ENCODE results near the gene GLO1.

The GLO1 gene

DNA sequence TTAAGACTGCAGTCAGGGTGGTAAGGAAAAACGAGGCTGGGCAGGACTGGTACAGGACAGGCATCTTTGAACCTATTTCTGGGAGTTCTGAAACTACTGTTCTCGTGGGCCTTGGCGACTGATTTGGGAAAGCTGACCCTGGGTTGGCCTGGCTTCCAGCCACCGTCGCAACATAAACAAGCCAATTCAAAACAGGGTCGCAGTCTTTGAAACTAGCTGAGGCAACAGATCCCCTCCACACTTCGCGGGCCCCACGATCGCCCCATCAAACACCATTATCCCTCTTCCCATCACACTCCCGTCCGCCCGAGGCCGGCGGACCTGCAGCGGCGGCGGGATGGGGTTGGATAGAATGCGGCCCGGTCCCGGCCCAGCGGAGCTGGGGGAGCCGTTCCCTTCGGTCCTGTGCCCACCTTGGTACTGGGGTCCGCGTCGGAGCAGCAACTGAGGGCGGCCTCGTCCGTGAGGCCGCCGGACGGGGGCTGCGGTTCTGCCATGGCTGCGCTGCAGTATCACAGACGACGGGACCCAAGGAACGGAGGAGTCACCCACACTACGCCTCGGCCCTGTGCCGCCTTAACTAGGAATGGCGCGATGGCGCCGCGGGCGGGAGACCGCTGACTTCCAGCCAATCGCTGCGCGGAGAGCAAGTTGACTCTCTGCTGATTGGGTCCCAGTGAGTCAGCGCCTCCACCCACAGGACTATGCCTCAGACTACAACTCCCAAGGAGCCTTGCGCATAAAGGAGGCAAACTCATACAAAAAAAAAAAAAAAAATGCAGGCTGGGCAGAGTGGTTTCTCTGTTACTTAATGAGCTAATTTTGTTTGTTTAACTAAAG is at the start of gene GLO1:
GLO1 (minus strand) TSS at position 588 of the 840 bp plus-strand sequence; CDS start at position 497, 91 bp downstream.
- peak; percentile 90 to 97 for DNase-seq

DNA sequence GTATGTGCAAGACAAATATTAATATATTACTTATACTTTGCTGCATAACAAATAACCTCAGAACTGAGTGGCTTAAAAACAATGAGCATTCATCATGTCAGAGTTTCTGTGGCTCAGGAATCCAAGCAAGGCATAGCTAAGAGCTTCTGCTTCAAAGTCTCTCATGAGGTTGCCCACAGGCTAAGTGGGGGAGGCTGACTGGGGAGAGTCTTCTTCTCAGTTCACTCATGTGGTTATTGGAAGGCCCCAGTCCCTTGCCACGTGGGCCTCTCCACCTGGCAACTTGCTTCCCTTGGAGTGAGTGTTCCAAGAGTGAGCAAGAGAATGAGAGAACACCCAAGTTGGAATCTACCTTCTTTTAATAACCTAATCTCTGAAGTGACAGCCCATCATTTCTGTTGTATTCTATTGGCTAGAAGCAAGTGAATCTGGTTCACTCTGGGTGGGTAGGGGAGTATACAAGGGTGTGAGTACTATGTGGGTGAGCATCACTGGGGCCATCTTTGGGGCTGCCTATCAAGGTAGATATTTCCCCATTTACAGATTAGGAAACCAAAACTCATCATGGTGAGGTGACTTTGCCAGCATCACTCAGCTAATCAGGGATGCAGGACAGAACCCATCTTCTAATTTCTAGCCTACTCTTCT is 48.1 kb upstream of the GLO1 start:
- DNase-seq: peak in 1 of 2 experiments; percentile 5

DNA sequence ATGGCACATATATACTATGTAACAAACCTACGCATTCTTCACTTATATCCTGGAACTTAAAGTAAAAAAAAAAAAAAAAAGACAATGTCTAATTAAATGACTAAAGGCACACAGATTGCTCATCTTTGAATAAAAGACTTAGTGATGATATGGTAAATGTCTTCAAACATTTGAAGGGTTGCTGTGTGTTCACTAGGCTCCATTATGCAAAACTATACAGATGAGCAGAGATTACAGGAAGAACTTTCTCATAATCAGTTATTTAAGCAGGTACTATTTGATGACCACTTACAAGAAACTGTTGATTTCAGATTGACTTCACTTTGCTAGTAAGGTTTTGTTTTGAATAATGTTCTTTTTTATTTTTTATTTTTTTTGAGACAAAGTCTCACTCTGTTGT is 46.5 kb upstream of the GLO1 start:
- DNase-seq: no peak

DNA sequence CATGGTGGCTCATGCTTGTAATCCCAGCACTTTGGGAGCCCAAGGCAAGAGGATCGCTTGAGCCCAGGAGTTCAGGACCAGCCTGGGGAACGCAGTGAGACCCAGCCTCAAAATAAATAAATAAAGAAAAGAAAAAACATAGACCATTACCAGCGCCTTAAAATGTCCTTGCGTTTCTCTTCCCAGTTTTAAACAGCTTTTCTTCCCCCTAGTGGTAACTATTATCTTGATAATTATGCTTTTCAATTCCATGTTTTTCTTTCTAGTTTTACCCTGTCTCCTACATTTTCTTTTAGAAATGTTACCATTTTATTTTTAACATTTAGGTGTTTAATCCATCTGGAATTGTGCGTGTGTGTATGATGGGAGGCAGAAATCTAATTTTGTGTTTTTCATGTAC is 36.6 kb upstream of the GLO1 start:
- DNase-seq: no peak

DNA sequence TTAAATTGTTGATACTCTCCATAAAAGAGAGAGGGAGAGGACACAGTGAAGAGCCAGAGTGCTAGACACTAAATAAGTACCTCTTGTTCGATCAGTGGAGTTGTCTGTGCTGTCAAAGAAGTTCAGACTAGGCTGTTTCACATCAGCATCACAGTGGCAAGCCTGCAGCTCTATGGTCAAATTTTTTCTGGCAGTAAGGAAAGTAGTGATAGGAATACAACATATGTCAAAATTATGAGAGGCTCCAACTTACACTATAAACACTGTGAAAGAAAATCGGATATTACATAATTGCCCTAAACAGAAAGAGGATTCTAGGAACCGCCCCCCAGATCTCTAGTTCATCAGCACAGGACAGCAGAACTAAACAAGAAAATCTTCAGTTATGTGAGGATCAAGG is 35.3 kb upstream of the GLO1 start:
- DNase-seq: no peak

DNA sequence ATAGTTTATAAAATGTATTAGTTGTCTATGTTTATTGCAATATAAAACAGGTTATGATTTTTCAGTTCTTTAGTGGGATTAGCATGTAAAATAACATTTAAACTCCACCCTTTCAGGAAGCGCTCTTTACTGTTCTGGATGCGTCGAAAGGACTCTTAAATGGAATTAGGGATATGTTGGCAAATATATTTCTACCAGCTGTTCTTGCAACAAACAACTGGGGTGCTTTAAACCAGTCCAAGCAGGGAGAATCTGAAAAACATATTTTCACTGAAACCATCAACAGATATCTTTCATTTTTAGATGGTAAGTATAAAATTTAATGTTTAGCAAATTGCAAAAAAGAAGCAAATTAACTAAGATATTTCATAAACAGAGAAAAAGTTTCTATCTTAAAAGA is 34.0 kb upstream of the GLO1 start:
- DNase-seq: no peak

DNA sequence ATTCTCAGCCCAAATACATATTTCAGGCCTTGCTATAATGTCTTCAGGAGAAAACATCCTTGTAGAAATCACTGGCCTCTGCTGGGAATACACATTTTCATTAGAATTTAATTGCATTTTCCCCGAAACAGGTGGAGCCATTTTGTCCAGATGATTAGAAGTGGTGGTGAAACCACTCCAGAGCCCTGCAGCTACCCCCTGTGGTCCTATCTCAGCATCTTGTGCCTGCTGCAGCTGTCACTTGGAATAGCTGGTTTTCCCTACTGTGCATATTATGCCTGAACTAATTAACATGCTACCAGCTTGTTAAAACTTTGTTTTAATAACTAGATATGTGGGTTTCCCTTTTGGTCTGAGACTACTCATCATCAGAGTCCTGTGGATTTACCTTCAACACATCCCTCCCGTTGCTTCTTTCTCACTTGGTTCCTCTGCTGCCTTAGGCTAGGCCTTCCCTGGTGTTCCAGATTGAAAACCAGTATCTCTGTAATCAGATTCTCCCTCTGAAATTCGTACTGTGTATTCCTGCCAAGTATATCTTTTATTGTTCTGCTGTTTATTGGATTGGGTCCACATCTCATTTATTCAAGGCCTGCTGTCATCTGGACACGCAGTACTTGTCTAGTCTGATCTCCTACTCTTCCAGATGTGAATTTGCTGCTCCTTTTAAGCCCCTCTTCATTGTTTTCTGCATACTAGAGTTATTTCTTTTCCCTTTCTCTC is 27.4 kb upstream of the GLO1 start:
- no peak for DNase-seq

DNA sequence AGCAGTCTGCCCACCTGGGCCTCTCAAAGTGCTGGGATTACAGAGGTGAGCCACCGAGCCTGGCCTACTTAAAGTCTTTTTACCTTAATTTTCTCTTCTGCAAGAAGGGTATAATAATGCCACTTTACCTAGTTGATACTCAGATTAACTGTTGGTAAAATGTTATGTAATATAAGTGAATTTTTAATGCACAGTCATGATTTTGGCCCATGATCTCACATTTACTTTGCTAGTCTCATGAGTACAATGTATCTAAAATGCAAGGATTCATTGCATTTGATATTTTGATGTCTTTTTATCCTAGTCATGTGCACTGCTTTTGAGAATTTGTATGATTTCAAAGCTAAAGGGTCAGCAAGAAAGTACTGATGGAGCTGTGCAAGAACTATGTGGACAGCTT is 25.3 kb upstream of the GLO1 start:
- DNase-seq: no peak

DNA sequence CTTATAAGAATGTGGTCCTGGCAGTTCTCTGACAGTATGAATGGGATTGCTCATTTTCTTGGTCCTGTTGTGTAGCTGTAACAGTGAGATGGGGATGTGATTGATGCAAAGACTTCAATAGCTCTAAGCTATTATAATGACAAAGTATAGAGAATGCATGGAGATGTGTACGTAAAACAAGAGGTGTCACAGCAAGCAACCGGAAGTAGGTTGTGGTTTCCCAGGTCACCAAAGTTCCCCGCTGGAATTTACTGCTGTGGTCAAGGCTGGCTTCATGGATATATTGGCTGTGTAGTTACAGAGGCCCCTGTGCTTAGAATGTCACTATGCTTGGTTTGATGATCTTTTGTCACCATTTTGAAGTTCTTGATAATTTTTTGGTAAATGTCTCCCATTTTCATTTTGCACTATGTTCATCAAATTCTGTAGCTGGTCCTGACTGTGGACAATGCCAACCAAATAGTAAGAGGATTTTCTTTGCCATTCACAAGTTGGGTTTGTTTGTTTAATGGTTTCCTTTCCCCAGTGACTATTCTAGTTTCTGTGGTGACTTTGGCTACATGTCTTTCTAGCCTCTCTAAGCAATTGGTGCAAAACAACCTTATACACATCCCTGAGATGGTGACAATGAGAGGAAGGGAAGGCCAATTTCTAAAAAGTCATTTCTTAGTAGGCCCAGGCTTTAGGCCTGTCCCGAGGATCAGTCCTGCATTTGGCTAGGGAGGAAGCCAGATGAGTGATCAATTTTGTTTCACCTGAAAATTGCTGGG is 22.7 kb upstream of the GLO1 start:
- DNase-seq: no peak

DNA sequence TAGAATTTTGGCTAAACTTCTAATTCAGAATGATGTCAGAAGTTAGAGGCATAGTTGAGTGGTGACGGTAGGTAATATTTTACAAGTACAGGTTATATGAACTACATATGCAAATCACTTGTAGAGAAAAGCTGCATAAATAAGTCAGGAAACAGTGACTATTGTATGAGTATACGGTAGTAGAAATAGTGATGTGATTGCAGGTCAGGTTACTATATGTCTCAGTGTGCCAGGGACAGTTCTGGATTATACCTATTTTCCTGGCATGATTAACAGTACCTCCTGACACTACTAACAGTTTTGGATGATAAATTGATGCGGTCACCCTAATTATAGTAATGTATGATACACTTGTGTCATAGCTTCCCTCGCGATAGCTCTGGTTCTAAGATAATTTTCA is 21.4 kb upstream of the GLO1 start:
- no peak for DNase-seq

DNA sequence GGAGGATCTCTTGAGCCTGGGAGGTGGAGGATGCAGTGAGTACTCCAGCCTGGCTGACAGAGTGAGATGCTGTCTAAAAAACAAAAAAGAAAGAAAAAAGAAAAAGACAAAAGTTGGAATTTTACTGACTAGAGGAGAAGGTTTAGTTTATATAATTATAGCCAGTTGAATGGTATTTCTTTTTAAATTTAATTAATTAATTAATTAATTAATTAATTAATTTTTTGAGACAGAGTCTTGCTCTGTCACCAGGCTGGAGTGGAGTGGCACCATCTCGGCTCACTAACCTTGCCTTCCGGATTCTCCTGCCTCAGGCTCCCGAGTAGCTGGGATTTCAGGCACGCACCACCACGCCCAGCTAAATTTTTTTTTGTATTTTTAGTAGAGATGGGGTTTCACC is 20.8 kb upstream of the GLO1 start:
- DNase-seq: no peak

DNA sequence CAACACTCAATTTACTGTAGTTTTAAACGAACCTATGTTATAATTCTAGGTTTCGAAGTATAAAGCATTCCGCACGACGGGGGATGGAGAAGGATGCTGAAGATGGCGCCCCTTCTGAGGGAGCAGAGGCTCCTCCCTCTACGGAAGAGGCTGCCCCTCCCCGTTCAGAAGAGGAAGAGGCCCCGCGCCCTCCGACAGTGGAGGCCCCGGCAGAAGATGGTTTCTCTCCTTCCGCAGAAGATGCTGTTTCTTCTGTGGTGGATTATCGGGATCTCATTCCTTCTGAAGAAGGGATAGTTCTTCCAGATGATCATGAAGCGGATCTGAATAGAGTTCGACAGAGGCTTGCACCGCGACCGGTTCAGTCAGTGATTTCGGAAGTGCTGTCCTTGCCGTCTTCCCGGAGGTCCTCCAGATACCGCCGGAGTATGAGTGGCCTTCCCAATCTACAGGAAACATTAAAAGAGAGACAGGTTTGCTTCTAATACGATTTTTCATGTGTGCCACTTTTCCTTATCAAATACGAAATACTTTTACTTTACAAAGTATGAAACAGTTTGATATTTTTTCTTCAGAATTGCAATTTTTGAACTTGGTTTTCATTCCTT is 19.9 kb upstream of the GLO1 start:
- no peak for DNase-seq

DNA sequence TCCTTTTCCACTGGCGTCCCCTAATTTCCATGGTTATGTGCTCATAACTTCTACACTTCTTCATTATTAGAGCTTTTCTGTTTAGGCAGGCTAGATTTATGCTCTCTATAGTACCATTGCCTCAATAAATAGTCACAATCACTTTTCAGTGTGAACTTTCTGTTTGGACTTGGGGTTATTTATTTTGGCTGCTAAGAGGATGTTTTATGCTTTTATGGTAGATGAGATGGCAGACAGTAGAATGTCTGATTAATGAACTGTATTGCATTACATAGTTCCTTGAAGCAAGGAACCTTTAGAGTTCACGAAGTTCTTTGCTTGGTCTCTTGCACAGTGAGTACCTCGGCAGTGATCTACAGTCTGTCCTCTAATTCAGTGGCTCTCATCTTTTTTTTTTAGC is 19.1 kb upstream of the GLO1 start:
- no peak for DNase-seq

DNA sequence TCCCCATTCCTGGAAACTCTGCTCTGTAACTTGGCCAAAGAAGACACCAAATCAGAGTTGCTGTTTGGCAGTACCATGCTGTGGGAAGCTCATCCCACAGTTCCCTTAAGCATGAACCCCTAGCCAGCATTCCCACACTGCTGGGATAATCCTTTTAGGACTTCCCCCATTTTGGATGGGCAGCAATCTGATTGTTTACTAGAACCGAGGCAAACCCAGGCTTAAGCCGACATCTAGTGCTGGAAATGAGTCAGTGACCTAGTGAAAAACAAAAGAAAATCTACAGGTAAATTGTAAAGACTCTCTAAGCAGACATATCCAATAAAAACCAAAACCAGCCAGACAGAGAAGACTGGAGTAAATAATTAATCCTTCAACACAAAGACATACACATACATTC is 17.4 kb upstream of the GLO1 start:
- no peak for DNase-seq

DNA sequence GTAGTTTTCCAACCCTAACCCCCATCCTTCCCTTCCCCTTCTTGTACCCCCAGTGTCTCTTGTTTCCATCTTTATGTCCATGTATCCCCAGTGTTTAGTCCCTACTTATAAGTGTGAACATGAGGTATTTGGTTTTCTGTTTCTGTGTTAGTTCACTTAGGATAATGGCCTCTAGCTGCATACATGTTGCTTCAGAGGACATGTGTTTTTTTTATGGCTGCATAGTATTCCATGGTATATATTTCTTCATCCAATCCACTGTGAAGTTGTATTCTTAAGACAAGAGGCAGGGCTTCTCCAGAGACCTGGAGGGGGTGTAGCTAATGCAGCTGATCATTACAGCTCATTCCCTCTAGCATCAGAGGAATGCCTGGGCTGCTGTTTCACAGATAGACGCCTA is 16.4 kb upstream of the GLO1 start:
- DNase-seq: no peak

DNA sequence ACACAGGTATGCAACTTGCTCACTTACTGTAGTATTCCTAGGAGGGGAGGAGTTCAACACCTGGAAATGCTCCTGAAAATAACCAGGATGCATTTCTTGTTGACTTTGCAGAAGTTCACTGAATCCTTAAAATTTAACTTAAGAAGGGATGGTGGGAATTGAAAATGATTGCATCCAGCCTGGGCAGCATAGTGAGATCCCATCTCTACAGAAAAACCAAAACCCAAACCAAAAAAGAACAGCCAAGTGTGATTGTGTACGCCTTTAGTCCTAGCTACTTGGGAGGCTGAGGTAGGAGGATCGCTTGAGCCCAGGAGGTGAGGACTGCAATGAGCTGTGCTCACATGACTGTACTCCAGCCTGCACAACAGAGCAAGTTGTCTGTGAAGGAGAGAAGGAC is 13.9 kb upstream of the GLO1 start:
- DNase-seq: no peak

DNA sequence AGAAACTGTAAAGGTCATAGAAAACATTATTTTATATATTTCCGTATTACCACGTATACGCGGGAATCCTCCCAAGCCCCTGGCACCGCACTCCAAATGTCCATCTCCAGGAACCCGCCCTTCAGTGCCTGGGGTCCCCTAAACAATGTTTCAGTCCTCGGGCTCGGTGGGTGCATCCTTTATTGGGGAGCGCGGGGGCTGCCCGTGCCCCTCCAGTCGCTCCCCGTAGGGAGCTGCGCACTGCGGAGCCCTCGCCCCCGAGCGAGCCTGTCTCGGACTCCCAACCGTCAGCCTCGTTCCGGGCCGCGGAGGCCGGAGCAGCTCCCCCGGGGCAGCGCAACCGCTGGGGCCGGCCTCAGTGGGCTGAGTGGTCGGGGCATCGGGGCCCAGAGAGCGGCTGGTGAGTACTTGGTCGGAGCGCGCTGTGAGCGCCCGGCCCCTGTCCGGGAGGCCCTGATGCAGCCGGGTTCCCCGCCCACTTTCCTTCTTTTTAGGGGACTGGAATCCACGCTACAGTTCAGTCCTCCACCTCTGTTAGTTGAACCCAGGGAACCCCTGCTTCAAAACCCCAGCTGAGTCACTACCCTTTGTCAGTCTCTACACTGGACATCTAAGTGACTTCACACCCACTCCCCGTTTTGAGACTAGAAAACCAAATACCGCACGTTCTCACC is 12.2 kb upstream of the GLO1 start, which contains the start of gene DNAH8:
DNAH8 (plus strand) TSS at position 296 of the 674 bp plus-strand sequence. CDS start 7,499 bp downstream, outside the sequence.
- DNase-seq: peak in 1 of 2 experiments; percentile 6

DNA sequence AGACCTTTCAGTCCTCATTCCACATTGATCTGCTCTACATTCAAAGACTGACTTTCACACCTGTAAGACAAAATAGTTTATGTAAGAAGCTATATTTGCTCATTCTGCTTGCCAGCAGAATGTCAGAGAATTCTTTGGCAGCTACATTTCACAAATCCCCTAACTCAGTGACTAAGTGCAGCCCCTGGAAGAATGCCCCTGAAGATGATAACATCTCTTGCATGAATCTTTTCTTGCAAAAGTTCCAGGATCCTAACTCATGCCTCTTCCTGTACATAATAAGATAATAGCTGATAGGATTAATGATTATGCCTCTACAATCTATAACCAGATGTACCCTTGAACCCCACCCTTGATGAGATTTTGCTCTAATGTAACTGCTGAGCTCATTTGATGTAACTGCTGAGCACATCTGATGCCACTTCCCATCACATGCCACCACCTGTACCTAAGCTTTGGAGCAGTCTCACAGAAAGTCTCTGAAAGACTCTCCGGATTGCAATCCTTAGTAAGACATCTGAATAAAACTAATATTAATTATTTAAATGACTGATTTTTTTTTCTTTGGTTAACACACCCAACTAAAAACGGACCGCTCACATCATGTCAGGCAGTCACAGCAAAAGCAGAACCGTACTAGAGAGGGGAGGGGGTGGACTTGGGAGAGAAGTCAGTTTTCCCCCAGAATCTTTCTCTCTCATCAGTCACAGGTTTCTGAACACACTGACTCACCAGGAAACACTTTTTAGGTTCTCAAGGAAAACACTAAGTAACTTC is 11.5 kb upstream of the GLO1 start:
- DNase-seq: no peak

DNA sequence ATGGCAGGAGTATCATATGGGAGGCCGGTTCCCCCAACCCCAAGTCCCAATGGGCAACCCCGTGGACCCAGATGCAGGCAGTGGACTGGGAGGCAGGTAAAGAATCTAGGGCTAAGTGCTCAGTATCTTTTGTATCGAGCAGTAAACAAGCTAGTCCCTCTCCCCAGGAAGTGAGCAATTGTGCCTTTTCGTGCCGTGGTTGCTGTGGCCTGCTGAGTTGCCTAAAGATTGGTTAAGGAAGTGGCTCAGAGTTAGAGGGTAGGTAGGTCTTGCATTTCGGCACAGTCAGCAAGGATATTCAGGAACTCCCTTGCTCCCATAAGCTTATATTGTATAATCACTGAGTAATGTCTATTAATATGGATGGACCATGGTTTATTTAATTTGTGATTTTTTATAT is 10.9 kb upstream of the GLO1 start:
- peak; percentile 23 to 30 for DNase-seq

DNA sequence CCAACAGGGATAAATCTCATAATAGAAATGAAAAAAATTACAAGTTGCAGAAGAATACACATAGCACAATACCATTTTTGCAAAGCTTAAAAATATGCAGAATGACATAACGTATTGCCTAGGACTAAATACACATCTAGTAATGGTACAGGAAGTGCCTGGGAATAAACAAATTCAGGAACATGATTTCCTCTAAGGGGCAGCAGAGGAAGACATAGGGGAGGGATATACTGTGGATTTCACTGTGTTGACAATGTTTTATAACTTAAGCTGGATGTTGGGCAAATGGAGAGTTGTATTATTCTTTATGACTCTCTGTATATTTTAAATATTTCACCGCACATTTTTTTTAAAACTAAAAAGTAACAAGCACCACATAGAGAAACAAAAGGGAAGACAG is 5.6 kb upstream of the GLO1 start:
- no peak for DNase-seq

DNA sequence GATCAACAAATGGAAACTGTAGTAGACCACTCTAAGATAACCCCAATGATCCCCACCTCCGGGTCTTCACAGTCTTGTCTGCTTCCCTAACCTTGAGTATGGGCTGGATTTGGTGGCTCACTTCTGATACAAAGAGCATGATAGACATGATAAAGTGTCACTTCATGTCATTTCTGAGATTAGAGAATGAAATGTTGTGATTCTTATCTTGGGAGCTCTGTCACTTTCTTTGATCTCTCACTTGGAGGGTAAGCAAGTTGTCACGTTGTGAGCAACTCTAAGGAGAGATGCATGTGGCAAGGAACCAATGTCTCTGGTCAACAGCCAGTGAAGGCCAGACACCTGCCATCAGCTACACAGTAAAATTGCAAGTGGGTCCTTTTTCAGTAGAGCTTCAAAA is 3.0 kb upstream of the GLO1 start:
- DNase-seq: no peak
